ENCODE results near the gene CLIC5.

Gene CLIC5

GRCh38 chr6:45835721-45836437, 179.8 kb downstream of the CLIC5 start:
- no peak for DNase-seq

GRCh38 chr6:45832063-45832462, 183.6 kb downstream of the CLIC5 start:
- peak; percentile 10 for DNase-seq
